HepG2 (cell line): ENCODE results near the gene SPOPL. TPM values are rescaled to one million over a fixed set of nuclear protein-coding genes. Genes with fewer than 3 reads are reported as not detected.
A peak's percentile ranks its signal among the peaks of the same experiment; 100 is the strongest.

Source experiments
- CTCF ChIP-seq: sonication (generic); formaldehyde crosslinking; IDR thresholded peaks from 2 replicates; pipeline ENCODE4 v1.5.0; 2020; ENCODE audit warnings: mild to moderate bottlenecking, missing genetic modification reagents, moderate library complexity
- GATAD2A ChIP-seq: IDR thresholded peaks from 2 replicates; pipeline ENCODE4 v1.6.1; 2016
- HNF4A ChIP-seq: sonication (generic); formaldehyde crosslinking; IDR thresholded peaks from 2 replicates; pipeline ENCODE4 v1.4.0; 2020; ENCODE audit warnings: missing genetic modification reagents
- IRF2 ChIP-seq: IDR thresholded peaks from 2 replicates; pipeline ENCODE4 v1.6.1; 2018; ENCODE audit warnings: missing genetic modification reagents, missing compliant biosample characterization
- MLXIP ChIP-seq: sonication (generic); formaldehyde crosslinking; IDR thresholded peaks from 2 replicates; pipeline ENCODE4 v1.9.0; 2021; ENCODE audit warnings: missing genetic modification reagents, borderline replicate concordance
- MYC ChIP-seq: sonication (generic); formaldehyde crosslinking; IDR thresholded peaks from 2 replicates; pipeline ENCODE4 v1.9.0; 2021; ENCODE audit warnings: missing genetic modification reagents, borderline replicate concordance
- NR2F2 ChIP-seq: IDR thresholded peaks from 2 replicates; pipeline ENCODE4 v1.6.1; 2012; ENCODE audit warnings: low read depth, inconsistent platforms, borderline replicate concordance
- PRDM10 ChIP-seq: sonication (generic); formaldehyde crosslinking; IDR thresholded peaks from 2 replicates; pipeline ENCODE4 v1.4.0; 2020; ENCODE audit warnings: low read depth, missing genetic modification reagents
- RAD21 ChIP-seq: fragments of 450-650 bp; formaldehyde crosslinking; IDR thresholded peaks from 2 replicates; pipeline ENCODE4 v1.5.0; 2020; ENCODE audit warnings: mild to moderate bottlenecking
- SMC3 ChIP-seq: IDR thresholded peaks from 2 replicates; pipeline ENCODE4 v1.6.1; 2011; ENCODE audit warnings: low read length, improper control_type of control experiment
- TFDP2 ChIP-seq: sonication (generic); formaldehyde crosslinking; IDR thresholded peaks from 2 replicates; pipeline ENCODE4 v1.4.0; 2020; ENCODE audit warnings: missing genetic modification reagents
- TRIM22 ChIP-seq: fragments of 450-650 bp; IDR thresholded peaks from 2 replicates; pipeline ENCODE4 v1.6.1; 2017
- ZFP36L1 ChIP-seq: sonication (generic); formaldehyde crosslinking; IDR thresholded peaks from 2 replicates; pipeline ENCODE4 v1.8.0; 2022; ENCODE audit warnings: mild to moderate bottlenecking, missing genetic modification reagents, moderate library complexity
- ZFY ChIP-seq: sonication (generic); formaldehyde crosslinking; IDR thresholded peaks from 2 replicates; pipeline ENCODE4 v1.4.0; 2020; ENCODE audit warnings: missing genetic modification reagents
- ZNF484 ChIP-seq: sonication (generic); formaldehyde crosslinking; IDR thresholded peaks from 2 replicates; pipeline ENCODE4 v1.5.1; 2020; ENCODE audit warnings: mild to moderate bottlenecking, low read depth, missing genetic modification reagents, borderline replicate concordance
- polyA plus RNA-seq, 8 experiments: library from polyadenylated mRNA; depleted of rRNA in 3 of 8; stranded (reverse) in 7 of 8; unstranded in 1 of 8; fragments of >200 nt; fragmentation: Illumina TruSeq in 4 of 8; extraction: Trizol in 4 of 8; gene quantifications; 2 replicates each; pipeline versions ENCODE4 v1.2.1 to v1.2.3, GENCODE V29; 2011 to 2016; ENCODE audit warnings: low read depth in 4 of 8, missing spikeins in 1 of 8, mixed read lengths in 1 of 8; ENCODE audit not compliant: insufficient read depth in 1 of 8
- total RNA-seq, 5 experiments: library from RNA; depleted of rRNA; stranded (reverse); fragments of >200 nt; fragmentation: Illumina TruSeq; extraction: Trizol; gene quantifications; 2 replicates each; pipeline ENCODE4 v1.2.3, GENCODE V29; 2016; ENCODE audit warnings: low read depth in 1 of 5

SPOPL gene
- total and polyA plus RNA-seq, 2 of the 13 experiments (the other 11 are each of a cell fraction or from before 2014, with no cell fraction given) = 12.6 to 51.6 TPM

GRCh38 chr2:138476940-138477339 lies 24.6 kb upstream of the SPOPL start (continued):
- TF ChIP-seq CTCF (CRISPR knock-in tag) = peak; percentile 65
- TF ChIP-seq SMC3 = peak; percentile 54; the same call in 1 of the 2 replicates
- 0 out of 2 replicates have a peak, but pooled peaks have one; percentile 17 for TF ChIP-seq IRF2 (CRISPR knock-in tag)
- TF ChIP-seq GATAD2A (CRISPR knock-in tag) = 0 out of 2 replicates have a peak, but pooled peaks have one; percentile 9
- no peak for TF ChIP-seq NR2F2
- TF ChIP-seq ZNF484 (CRISPR knock-in tag) = no peak
- no peak for TF ChIP-seq MLXIP (CRISPR knock-in tag)
- TF ChIP-seq MYC = no peak
- peak; percentile 49; the same call in 1 of the 2 replicates for TF ChIP-seq RAD21 (CRISPR knock-in tag)
- no peak for TF ChIP-seq ZFP36L1 (CRISPR knock-in tag)
- no peak for TF ChIP-seq TFDP2 (CRISPR knock-in tag)
- no peak for TF ChIP-seq HNF4A (CRISPR knock-in tag)
- TF ChIP-seq PRDM10 = 0 out of 2 replicates have a peak, but pooled peaks have one; percentile 48
- no peak for TF ChIP-seq ZFY
- no peak for TF ChIP-seq TRIM22
